DOHH2 (cell line): Measurements from ENCODE around the gene TNIP3.

Experiments used
- H3F3A ChIP-seq: fragments of 200-600 bp; sonication (generic), shearing (Covaris generic); 2 replicates; pipeline ENCODE4 v1.6.0; 2016; ENCODE audit warnings: antibody characterized with exemption, mild to moderate bottlenecking; ENCODE audit not compliant: control insufficient read depth, insufficient read depth
- H3K27ac ChIP-seq: fragments of 200-600 bp; sonication (generic); 2 replicates; pipeline ENCODE4 v1.5.1; 2014; ENCODE audit warnings: low read depth, mild to moderate bottlenecking, low read length, moderate library complexity
- H3K27me3 ChIP-seq: fragments of 200-600 bp; sonication (generic); 2 replicates; pipeline ENCODE4 v1.6.1; 2014; ENCODE audit warnings: mild to moderate bottlenecking, low read length, mixed read lengths; ENCODE audit not compliant: control insufficient read depth
- H3K36me3 ChIP-seq: fragments of 200-600 bp; sonication (generic); 2 replicates; pipeline ENCODE4 v1.6.1; 2014; ENCODE audit warnings: mild to moderate bottlenecking, low read length, moderate library complexity, mixed read lengths; ENCODE audit not compliant: control insufficient read depth
- H3K4me1 ChIP-seq: fragments of 200-600 bp; sonication (generic); 2 replicates; pipeline ENCODE4 v1.6.1; 2014; ENCODE audit warnings: mild to moderate bottlenecking, low read length, mixed read lengths; ENCODE audit not compliant: control insufficient read depth
- H3K4me2 ChIP-seq: fragments of 200-600 bp; sonication (generic); 2 replicates; pipeline ENCODE4 v1.6.0; 2014; ENCODE audit warnings: mild to moderate bottlenecking, low read length, moderate library complexity
- H3K4me3 ChIP-seq: fragments of 200-600 bp; sonication (generic); 2 replicates; pipeline ENCODE4 v1.5.1; 2014; ENCODE audit warnings: mild to moderate bottlenecking, low read length, mixed read lengths
- H3K79me2 ChIP-seq: fragments of 200-600 bp; sonication (generic); 2 replicates; pipeline ENCODE4 v1.6.1; 2014; ENCODE audit warnings: mild to moderate bottlenecking, low read length, mixed read lengths; ENCODE audit not compliant: control insufficient read depth
- H3K9me2 ChIP-seq: fragments of 200-600 bp; sonication (generic); replicated peaks from 2 replicates; pipeline ENCODE4 v1.6.1; 2014; ENCODE audit warnings: mild to moderate bottlenecking, low read length, mixed read lengths; ENCODE audit not compliant: control insufficient read depth
- H3K9me3 ChIP-seq: fragments of 200-600 bp; sonication (generic); 2 replicates; pipeline ENCODE4 v1.6.1; 2014; ENCODE audit warnings: antibody characterized with exemption, low read length, mixed read lengths; ENCODE audit not compliant: control insufficient read depth, insufficient read depth
- H4K20me1 ChIP-seq: fragments of 200-600 bp; sonication (generic); 2 replicates; pipeline ENCODE4 v1.6.0; 2014; ENCODE audit warnings: low read depth, mild to moderate bottlenecking, antibody characterized with exemption, low read length, moderate library complexity; ENCODE audit not compliant: control insufficient read depth, insufficient read depth
- EZH2phosphoT487 ChIP-seq: fragments of 200-600 bp; sonication (generic); IDR thresholded peaks from 2 replicates; pipeline ENCODE4 v1.6.1; 2017; ENCODE audit warnings: borderline replicate concordance, mild to moderate bottlenecking, antibody characterized with exemption, low read length, moderate library complexity, mixed read lengths
- TF ChIP-seq, protein P1 (sequence below): fragments of 200-600 bp; sonication (generic); IDR thresholded peaks from one replicate; pipeline ENCODE4 v1.5.1; 2014; ENCODE audit warnings: antibody characterized with exemption, mild to moderate bottlenecking, low read depth, low read length; ENCODE audit not compliant: poor library complexity, severe bottlenecking

TNIP3 gene

DNA sequence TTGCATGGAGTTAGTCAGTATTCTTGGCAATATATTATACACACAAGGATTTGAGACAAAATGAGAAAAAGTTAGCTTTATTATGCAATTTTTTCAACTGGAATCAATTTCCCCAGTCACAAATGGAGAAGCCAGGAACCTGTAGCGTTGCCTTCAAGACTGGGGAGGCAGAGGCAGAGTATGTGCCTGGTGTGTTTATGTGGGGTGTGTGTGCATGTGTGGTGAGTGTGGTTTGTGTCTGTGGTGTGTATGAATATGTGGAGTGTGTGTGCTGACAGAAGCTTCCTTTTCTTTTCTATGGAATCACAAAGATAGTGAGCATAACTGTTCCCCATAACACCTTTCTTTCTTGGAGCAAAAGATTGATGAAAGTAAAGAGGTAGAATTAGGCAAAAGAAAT, 37.0 kb downstream of the TNIP3 start:
- Histone ChIP-seq H3K27ac (no peak overlapping the region), H3F3A (no peaks in the 10 kb centered on the region), H3K4me1 (no peaks in the 10 kb centered on the region), H3K79me2 (no peaks in the 10 kb centered on the region), H3K9me2 (no peaks in the 10 kb centered on the region), H3K36me3 (no peaks in the 10 kb centered on the region), H3K4me3 (no peak overlapping the region), H4K20me1 (no peaks in the 10 kb centered on the region), H3K4me2 (no peak overlapping the region), H3K27me3 (no peaks in the 10 kb centered on the region), H3K9me3 (no peaks in the 10 kb centered on the region)
- no peak for TF ChIP-seq EZH2phosphoT487
- TF ChIP-seq, protein P1, sequence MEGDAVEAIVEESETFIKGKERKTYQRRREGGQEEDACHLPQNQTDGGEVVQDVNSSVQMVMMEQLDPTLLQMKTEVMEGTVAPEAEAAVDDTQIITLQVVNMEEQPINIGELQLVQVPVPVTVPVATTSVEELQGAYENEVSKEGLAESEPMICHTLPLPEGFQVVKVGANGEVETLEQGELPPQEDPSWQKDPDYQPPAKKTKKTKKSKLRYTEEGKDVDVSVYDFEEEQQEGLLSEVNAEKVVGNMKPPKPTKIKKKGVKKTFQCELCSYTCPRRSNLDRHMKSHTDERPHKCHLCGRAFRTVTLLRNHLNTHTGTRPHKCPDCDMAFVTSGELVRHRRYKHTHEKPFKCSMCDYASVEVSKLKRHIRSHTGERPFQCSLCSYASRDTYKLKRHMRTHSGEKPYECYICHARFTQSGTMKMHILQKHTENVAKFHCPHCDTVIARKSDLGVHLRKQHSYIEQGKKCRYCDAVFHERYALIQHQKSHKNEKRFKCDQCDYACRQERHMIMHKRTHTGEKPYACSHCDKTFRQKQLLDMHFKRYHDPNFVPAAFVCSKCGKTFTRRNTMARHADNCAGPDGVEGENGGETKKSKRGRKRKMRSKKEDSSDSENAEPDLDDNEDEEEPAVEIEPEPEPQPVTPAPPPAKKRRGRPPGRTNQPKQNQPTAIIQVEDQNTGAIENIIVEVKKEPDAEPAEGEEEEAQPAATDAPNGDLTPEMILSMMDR, result no peak

DNA sequence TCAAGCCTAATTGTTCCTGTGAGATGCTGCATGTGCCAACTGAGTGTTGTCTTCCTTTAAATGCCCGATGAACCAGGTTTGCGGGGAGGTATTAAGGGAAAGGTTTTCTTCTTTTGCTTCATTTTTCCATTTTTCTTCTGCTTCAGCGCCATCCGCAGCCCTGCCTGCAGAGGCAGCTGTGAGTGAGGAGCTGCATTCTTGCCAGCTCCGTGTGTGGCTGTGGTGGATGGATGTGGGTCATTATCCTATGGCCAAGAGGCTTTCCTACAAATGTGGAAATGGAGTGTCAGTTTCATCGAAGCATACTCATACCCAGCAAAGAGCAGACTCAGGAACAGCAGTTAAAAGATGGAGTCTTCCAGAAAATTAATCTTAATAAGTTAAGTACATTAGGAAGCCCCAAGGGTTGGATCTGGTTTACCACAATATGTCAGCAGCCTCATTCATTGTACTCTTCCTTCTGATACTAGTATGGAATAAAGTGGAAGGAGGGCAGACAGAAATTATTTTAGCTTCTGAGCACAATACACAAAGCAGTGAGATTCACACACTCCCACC, 37.6 kb downstream of the TNIP3 start:
- Histone ChIP-seq H3K36me3 (no peaks in the 10 kb centered on the region), H3K4me3 (no peak overlapping the region), H4K20me1 (no peaks in the 10 kb centered on the region), H3K9me2 (no peaks in the 10 kb centered on the region), H3K79me2 (no peaks in the 10 kb centered on the region), H3K27ac (no peak overlapping the region), H3K4me1 (no peaks in the 10 kb centered on the region), H3K9me3 (no peaks in the 10 kb centered on the region), H3K27me3 (no peaks in the 10 kb centered on the region), H3F3A (no peaks in the 10 kb centered on the region), H3K4me2 (no peak overlapping the region)
- TF ChIP-seq, protein P1, result no peak
- no peak for TF ChIP-seq EZH2phosphoT487

DNA sequence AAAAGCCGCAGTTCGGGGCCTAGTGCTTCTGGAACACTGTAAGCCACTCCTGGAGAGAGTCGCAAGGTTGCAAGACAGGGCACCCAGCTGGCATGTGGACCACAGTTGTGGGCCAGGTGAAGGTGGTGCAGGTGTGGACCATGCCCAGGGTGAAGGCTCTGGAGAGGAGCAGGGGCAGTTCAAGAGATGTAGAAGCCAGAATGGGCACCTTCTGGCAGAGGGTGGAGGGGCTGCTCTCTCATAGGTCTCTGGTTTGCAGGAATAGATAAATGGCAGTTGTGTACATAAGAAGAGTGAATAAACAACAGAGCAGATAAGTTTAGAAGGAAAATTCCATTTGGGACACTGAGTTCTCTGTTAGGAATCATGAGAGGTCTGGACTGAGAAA, 38.6 kb downstream of the TNIP3 start:
- no peak overlapping the region for H3K4me3 ChIP-seq
- H3K27me3 ChIP-seq, result no peaks in the 10 kb centered on the region
- no peaks in the 10 kb centered on the region for H3K79me2 ChIP-seq
- H3F3A ChIP-seq, result no peaks in the 10 kb centered on the region
- no peak for TF ChIP-seq EZH2phosphoT487
- TF ChIP-seq, protein P1, result no peak
- no peaks in the 10 kb centered on the region for H3K36me3 ChIP-seq
- H3K9me2 ChIP-seq, result no peaks in the 10 kb centered on the region
- H3K4me2 ChIP-seq, result no peak overlapping the region
- H3K27ac ChIP-seq, result no peak overlapping the region
- H3K4me1 ChIP-seq, result no peaks in the 10 kb centered on the region
- no peaks in the 10 kb centered on the region for H4K20me1 ChIP-seq
- H3K9me3 ChIP-seq, result no peaks in the 10 kb centered on the region
